ENCODE measurements around the gene MIGA2.

Gene MIGA2

GRCh38 chr9:129071526-129072126 is 35.2 kb downstream of the MIGA2 start:
- no peak for DNase-seq (ENCODE audit: low spot score)

- no peak for DNase-seq (ENCODE audit: low spot score)
Measured at GRCh38 chr9:129072171-129072570, 35.7 kb downstream of the MIGA2 start.

GRCh38 chr9:129073404-129073803 is 37.0 kb downstream of the MIGA2 start:
- DNase-seq (ENCODE audit: low spot score) = no peak

DNA sequence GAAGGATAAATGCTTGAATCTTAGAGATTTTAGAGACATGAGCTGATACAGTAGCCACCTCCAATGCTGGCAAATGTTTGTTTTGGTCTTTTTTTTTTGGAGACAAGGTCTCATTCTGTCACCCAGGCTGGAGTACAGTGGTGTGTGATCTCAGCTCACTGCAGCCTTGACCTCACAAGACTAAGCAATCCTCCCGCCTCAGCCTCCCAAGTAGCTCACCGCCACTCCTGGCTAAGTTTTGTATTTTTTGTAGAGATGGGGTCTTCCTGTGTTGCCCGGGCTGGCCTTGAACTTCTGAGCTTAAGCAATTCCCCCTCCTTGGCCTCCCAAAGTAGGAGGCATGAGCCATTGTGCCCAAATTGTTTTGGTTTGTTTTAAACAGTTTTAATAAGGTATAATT is 37.7 kb downstream of the MIGA2 start:
- no peak for DNase-seq (ENCODE audit: low spot score)

DNA sequence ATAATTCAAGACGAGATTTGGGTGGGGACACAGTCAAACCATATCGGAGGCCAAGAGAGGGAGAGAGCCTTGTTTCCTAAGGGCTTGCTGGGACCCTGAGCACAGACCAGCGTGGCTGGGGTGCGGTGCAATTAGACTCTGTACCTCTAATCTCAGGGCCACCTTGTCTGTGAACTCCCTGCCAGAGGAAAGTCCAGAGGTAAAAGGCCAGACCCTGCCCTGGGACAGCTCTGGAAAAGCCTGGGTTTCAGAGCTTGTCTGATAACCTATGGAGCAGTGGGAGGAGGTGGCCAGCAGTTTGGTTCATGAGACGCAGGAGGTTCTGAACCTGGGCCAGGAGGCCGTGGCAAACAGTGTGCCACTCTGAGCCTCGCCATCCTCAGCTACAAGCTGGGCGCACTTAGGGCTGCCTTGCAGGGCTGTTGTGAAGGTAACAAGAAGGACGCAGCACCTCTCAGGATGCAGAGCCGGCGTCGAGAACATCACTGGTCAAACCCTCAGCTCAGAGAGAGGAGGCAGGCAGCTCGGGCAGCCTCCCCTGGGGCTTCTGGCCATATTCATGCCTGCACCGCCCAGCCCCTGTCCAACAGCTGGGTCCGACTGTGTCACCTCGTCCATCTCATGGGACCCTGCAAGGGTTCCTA is 39.7 kb downstream of the MIGA2 start:
- DNase-seq (ENCODE audit: low spot score) = no peak

DNA sequence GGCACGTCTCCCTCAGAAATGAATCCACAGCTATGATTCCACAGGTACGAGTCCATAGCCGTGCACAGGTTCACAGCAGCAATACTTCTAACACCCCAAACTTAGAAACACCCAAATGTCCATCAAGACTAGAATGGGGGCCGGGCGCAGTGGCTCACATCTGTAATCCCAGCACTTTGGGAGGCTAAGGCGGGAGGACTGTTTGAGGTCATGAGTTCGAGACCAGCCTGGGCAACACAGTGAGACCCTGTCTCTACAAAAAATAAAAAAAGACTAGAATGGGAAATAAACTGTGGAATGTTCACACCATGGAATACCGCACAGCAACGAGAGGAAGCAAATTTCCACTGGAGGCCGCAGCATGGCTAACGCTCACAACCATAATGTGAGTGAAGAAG is 40.2 kb downstream of the MIGA2 start:
- DNase-seq (ENCODE audit: low spot score) = no peak

DNA sequence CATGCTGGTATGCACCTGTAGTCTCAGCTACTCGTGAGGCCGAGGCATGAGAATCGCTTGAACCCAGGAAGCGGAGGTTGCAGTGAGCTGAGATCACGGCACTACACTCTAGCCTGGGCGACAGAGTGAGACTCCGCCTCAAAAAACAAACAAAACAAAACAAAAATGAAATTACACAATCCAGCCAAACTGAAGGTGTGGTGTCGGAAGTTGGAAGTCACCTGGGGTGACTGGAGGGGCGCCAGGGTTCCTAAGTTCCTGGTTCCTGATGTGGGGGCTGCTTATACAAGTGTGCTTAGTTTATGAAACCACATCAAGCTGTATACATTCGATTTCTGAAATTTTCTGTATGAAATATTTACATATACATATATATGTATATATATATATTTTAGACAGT is 40.8 kb downstream of the MIGA2 start:
- DNase-seq (ENCODE audit: low spot score) = no peak

GRCh38 chr9:129078691-129079503 is 42.5 kb downstream of the MIGA2 start:
- DNase-seq (ENCODE audit: low spot score) = no peak

GRCh38 chr9:129079829-129080228 is 43.4 kb downstream of the MIGA2 start:
- no peak for DNase-seq (ENCODE audit: low spot score)

GRCh38 chr9:129080298-129080600 is 43.8 kb downstream of the MIGA2 start:
- DNase-seq (ENCODE audit: low spot score) = no peak

GRCh38 chr9:129080601-129081387 is 44.4 kb downstream of the MIGA2 start, which contains the start of gene DOLPP1:
DOLPP1 (plus strand) TSS chr9:129081111; CDS start chr9:129081132, 21 bp downstream.
- peak; percentile 99 for DNase-seq (ENCODE audit: low spot score)

GRCh38 chr9:129081388-129081904 is 45.0 kb downstream of the MIGA2 start:
- peak; percentile 61 for DNase-seq (ENCODE audit: low spot score)

GRCh38 chr9:129084087-129084486 is 47.7 kb downstream of the MIGA2 start:
- DNase-seq (ENCODE audit: low spot score) = no peak

DNA sequence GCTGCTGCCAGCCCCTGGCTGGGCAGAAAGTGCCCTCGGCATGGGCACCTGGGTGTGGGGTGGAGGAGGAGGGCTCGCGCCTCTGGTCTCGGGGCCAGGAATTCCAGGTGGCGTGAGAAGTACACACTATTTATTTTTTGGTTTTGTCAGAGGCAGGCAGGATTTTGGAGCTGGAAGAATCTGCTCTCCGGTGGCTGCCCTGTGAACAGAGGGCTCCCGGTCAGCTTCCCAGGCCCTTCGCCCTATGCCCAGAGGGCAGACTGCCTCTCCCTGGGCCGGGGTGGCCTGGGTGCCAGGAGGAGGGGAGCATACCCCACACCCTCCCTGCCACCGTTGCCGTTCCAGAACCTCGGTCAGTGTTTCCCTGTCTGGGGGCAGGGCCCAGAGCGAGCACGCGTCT is 52.8 kb downstream of the MIGA2 start:
- DNase-seq (ENCODE audit: low spot score) = no peak

GRCh38 chr9:129093602-129094386 is 57.4 kb downstream of the MIGA2 start:
- no peak for DNase-seq (ENCODE audit: low spot score)

DNA sequence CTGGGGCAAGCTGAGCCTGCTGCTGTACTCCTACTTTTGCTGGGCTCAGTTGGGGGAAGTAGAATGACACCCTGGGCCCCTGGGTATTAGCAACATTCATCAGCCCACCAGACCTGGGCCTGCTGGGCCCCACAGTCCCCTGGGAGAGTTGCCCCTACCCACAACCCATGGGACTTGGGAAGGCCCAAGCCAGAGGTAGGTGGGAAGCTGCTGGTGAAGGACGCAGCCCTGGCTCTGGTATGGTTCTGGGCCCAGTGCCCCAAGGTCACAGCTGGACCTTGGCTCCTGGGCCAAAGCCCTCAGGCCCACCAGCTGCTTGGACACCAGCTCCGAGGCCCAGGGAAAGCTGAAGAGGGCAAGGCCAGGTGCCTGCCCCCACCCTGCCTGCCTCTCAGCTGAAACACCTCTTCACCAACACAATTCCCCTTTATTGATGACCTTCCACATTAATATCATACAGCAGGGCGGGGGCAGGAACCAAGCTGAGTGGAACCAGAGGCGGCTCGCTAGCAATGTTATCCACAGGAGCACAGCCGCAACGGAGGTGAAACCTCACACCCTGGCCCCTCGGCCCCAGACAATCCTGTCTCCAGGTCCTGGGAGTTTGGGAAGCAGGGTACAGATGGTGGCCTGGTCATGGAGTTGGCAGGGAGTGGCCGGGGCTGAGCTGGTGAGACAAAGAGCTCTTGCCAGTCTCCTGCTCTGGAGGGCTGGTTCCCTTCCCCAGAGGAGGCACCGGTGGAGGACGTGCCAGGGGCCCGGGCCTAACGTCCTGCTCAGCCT is 58.2 kb downstream of the MIGA2 start:
- no peak for DNase-seq (ENCODE audit: low spot score)

GRCh38 chr9:129095170-129095667 is 58.8 kb downstream of the MIGA2 start:
- no peak for DNase-seq (ENCODE audit: low spot score)

DNA sequence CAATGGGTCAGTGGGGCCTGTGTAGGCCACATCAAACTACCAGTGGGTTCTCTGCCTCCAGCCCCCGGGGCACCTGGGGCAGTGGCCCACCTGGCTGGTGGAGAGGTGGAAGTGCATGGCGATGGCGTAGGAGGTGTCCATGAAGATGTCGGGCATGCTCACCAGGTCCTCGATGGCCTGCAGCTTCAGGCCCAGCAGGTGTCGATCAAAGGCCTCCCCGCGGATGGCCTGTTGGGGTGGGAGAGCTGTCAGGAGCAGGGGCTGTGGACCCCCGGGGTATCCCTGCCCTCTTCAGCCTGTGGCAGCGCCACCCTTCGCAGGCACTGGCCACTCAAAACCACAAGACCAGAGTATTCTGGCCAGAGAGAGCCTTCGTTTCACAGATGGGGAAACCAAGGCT is 59.5 kb downstream of the MIGA2 start:
- DNase-seq (ENCODE audit: low spot score) = no peak

GRCh38 chr9:129097671-129098306 is 61.4 kb downstream of the MIGA2 start:
- DNase-seq (ENCODE audit: low spot score) = no peak

DNA sequence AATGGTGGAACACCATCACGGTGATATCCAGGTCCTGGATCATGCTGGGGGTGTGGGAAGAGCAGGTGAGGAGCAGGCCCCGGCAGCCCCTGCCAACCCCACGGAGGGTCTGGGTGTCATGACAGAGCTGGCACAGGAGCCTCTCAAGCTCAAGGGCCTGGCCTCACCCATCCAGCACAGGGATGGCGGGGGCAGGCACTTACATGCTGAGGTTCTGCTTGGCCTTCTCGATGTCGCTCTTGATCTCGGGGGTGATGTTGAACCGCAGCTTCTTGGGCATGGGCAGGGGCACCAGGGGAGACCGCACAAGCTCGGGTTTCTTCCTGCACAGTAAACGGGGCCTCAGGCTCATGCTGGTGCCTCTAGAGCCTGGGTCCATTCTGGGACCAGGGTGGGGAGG is 61.9 kb downstream of the MIGA2 start:
- no peak for DNase-seq (ENCODE audit: low spot score)
